Measurements from ENCODE around the gene LEFTY2. TPM values are rescaled to one million over a fixed set of nuclear protein-coding genes. Genes with fewer than 3 reads are reported as not detected.

The LEFTY2 gene
- total and polyA plus RNA-seq, 2 of the 4 experiments (the other 2 are of a cell fraction), result not detected

DNA sequence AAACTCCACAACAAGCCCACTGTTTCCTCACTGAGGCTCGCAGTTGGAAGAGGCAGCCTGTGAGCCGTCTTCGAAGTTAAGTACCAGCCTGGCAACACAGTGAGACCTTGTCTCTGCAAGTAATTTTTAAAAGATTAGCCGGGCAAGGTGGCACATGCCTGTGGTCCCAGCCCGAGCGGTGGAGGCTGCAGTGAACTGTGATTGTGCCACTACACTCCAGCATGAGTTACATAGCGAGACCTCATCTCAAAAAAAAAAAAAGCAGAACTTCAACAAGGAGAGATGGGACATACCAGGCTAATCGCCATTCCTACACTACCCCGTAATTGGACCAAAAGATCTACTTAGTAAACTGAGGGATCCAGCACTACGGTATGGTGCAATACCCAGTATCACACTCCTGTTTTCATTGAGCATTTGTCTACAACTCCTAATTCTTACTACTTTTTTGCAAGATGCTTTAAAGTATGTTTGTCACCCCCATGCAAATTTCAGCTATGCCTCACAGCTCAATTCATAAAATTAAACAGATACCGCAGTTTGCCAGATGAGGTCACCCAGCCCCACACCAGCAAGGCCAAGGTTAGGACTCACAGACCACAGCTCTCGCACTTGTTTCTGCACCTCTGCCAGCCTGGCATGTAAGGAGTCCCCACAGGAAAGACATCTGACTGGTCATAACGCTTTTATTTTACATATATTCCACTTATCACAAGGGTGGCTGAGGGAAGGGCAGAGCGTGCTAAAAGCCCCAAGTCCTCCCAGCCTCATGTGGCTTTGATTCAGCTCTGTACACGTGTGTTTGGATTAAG, 37.1 kb upstream of the LEFTY2 start:
- Histone ChIP-seq H3K4me3 (ENCODE audit: insufficient read depth, low read depth, low read length) (no peak overlapping the region), H4K5ac (ENCODE audit: low read depth, low read length) (no peak overlapping the region), H4K20me1 (ENCODE audit: insufficient read depth, low read length) (no peaks in the 10 kb centered on the region), H2BK20ac (ENCODE audit: low read depth, low read length) (no peak overlapping the region), H2BK5ac (ENCODE audit: low read depth, low read length, poor library complexity, severe bottlenecking) (no peak overlapping the region), H2AFZ (replicated peaks; ENCODE audit: low read length, poor library complexity) (no peak overlapping the region), H3K9me3 (ENCODE audit: control insufficient read depth, insufficient read depth, low read length) (peaks cover 4% of the 10 kb centered on the region; the same call in 1 of the 2 replicates), H4K8ac (ENCODE audit: low read depth in 2 of 2, low read length in 2 of 2) (no peak overlapping the region), H3K56ac (ENCODE audit: extremely low read depth, insufficient read depth, low read length) (no peak overlapping the region), H3K4me2 (ENCODE audit: low read depth, low read length) (no peak overlapping the region), H3K14ac (replicated peaks; ENCODE audit: low read depth, low read length) (no peak overlapping the region), H3K79me1 (ENCODE audit: low read depth in 1 of 2, low read length in 2 of 2) (no peaks in the 10 kb centered on the region; a peak in 1 of 4 replicates), H2AK9ac (replicated peaks; ENCODE audit: low read depth, low read length, poor library complexity) (no peak overlapping the region), H2BK15ac (ENCODE audit: low read depth, low read length) (no peak overlapping the region), H3K4me1 (ENCODE audit: control insufficient read depth, insufficient read depth, low read length) (no peaks in the 10 kb centered on the region), H4K91ac (ENCODE audit: insufficient read depth, low read depth, low read length) (no peak overlapping the region), H3K18ac (ENCODE audit: low read depth, low read length) (no peak overlapping the region), H3K9me1 (ENCODE audit: insufficient read depth, low read length) (no peaks in the 10 kb centered on the region), H3K27ac (ENCODE audit: insufficient read depth, low read length) (no peak overlapping the region), H3K36me3 (ENCODE audit: control insufficient read depth, insufficient read depth, low read length) (peaks cover 24% of the 10 kb centered on the region), H3K9ac (ENCODE audit: low read depth, low read length) (no peak overlapping the region), H3K27me3 (ENCODE audit: control insufficient read depth, insufficient read depth, low read length) (no peaks in the 10 kb centered on the region), H2AK5ac (ENCODE audit: low read depth, low read length) (no peak overlapping the region), H2BK120ac (ENCODE audit: low read depth, low read length) (no peak overlapping the region), H3K4ac (ENCODE audit: low read depth, low read length) (no peak overlapping the region), H3K23ac (ENCODE audit: low read depth, low read length) (no peak overlapping the region)
- WGBS, 2 experiments (ENCODE audit: extremely low coverage in 2 of 2, insufficient read length in 1 of 2), result 91% methylated on average over 7 of the region's 15 CpGs; no CpG with 5 or more reads in 1 of the 2 experiments
- ATAC-seq (ENCODE audit: low read depth) (no peak), DNase-seq (no peak)
- ChIA-PET CTCF (no interaction called here), POLR2A (ENCODE audit: unreplicated experiment) (no interaction called here)
- no TSS peak for BruUV-seq (replicated peaks)
- in situ Hi-C loops (cut with MboI; ENCODE audit: low sequenced_read_pairs) (loop anchor here (10.0 kb wide), 1 partner anchor 663 kb away; no protein-coding TSS in a partner anchor), intact Hi-C loops (cut with micrococcal nuclease) (loop anchor here (5.0 to 10.0 kb wide), 4 partner anchors 56 to 1053 kb away; partner anchors contain the start of genes DNAH14, ENAH and PYCR2), dilution Hi-C loops (cut with HindIII; ENCODE audit: low sequenced_read_pairs, unreplicated experiment) (loop anchor here (25.0 kb wide), 1 partner anchor 516 kb away; no protein-coding TSS in a partner anchor)
- TF ChIP-seq, protein P1, sequence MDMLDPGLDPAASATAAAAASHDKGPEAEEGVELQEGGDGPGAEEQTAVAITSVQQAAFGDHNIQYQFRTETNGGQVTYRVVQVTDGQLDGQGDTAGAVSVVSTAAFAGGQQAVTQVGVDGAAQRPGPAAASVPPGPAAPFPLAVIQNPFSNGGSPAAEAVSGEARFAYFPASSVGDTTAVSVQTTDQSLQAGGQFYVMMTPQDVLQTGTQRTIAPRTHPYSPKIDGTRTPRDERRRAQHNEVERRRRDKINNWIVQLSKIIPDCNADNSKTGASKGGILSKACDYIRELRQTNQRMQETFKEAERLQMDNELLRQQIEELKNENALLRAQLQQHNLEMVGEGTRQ (IDR thresholded peaks at IDR 0.05; ENCODE audit: low read depth, low read length), result no peak
- TF ChIP-seq CEBPB (IDR thresholded peaks at IDR 0.05; ENCODE audit: low read depth, low read length) (no peak; the same call in 1 of the 2 replicates), POLR2A (IDR thresholded peaks at IDR 0.05; ENCODE audit: low read depth, low read length) (no peak), RAD21 (IDR thresholded peaks at IDR 0.05; ENCODE audit: low read length) (no peak), MAZ (IDR thresholded peaks at IDR 0.05; ENCODE audit: borderline replicate concordance, low read depth, low read length) (no peak), MAFK (IDR thresholded peaks at IDR 0.05; ENCODE audit: low read depth, low read length) (no peak), MXI1 (IDR thresholded peaks at IDR 0.05; ENCODE audit: borderline replicate concordance, low read depth, low read length) (no peak), FOS (IDR thresholded peaks at IDR 0.05; ENCODE audit: low read depth, low read length) (no peak), BHLHE40 (IDR thresholded peaks at IDR 0.05; ENCODE audit: low read depth, low read length) (no peak), RFX5 (IDR thresholded peaks at IDR 0.05; ENCODE audit: low read depth, low read length) (no peak)
